Stimulated activated CD4-positive, alpha-beta T cell treated with anti-CD3 and anti-CD28 coated beads, Interleukin-4, amount 100 ng/mL, for 48 hours (primary cell): ENCODE data around the gene SIRT7.
"Not testable (repeated sequence)": the region's sequence is repeated elsewhere in the genome, so short reads cannot be mapped to it uniquely, and the experiment has no call there.

Experiments used
- DNase-seq, 2 donors: peaks; one replicate each; pipeline ENCODE4 v3.0.0-alpha.2; 2020; ENCODE audit warnings: low read depth in 2 of 2

Gene SIRT7

DNA sequence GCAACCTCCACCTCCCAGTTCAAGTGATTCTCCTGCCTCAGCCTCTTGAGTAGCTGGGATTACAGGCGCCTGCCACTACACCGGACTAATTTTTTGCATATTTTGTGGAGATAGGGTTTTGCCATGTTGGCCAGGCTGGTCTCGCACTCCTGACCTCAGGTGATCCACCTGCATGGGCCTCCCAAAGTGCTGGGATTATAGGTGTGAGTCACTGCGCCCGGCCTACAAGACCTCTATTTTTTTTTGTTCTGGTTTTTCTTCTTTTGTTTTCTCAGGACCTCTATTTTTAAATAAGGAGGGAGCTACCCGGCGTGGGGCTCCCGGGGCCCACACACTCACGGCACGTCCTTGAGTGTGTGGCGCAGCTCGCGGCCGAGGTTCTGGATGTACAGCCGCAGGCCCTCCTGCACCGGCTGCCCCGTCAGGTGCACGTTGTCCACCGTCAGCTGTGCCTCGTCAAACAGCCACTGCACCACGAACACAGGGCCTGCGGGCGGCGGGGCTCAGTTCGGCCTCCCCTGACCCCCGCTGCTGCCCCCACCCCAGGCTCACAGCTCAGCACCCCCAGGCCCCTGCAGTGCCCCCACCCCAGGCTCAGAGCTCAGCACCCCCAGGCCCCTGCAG, 37.2 kb upstream of the SIRT7 start:
- no peak for DNase-seq

- no peak for DNase-seq
These were observed 36.4 kb upstream of the SIRT7 start for GRCh38 chr17:81954131-81955057.

GRCh38 chr17:81953443-81953842, 35.5 kb upstream of the SIRT7 start:
- not testable (repeated sequence) for DNase-seq

DNA sequence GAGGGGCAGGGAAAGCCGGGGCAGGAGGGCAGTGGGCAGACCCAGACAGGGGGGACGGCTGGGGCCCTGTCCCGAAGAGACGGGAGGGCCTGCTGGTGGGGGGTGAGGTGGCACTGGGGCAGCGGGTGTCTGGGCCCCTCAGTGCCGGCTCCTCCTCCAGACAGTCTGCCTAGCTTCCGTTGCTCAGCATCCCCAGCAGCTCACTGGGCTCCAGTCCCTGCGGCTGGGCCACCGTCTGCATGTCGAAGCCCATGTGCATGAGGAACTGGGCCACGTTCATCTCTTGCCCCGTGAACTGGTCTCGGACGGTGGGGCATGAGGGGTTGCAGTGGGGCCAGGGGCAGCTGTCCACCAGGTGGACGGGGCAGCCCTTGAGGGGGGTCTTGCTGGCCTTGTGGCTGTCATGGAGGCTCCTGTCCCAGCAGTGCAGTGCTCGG, 34.8 kb upstream of the SIRT7 start:
- DNase-seq: no peak

- no peak for DNase-seq
These were observed 34.1 kb upstream of the SIRT7 start for GRCh38 chr17:81951785-81952684.

- no peak for DNase-seq
These were observed 32.5 kb upstream of the SIRT7 start for GRCh38 chr17:81950501-81950900.

- no peak for DNase-seq
These were observed 30.8 kb upstream of the SIRT7 start for GRCh38 chr17:81948635-81949378.

GRCh38 chr17:81947189-81947588, 29.2 kb upstream of the SIRT7 start, which contains the start of gene MYADML2:
MYADML2 (minus strand) TSS chr17:81947233; CDS start chr17:81941741, 5,492 bp downstream.
- DNase-seq: no peak

DNA sequence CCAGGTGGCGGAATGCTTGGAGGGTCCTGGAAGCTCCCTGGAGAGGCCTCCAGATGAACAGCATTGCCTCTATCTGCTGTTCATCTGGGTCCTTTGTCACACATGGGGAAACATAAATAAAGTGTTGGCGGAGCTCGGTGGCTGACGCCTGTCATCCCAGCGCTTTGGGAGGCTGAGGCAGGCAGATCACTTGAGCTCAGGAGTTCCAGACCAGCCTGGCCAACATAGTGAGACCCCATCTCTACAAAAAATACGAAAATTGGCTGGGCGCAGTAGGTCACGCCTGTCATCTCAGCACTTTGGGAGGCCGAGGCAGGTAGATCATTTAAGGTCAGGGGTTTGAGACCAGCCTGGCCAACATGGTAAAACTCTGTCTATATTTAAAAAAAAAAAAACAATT, 26.9 kb upstream of the SIRT7 start:
- DNase-seq: no peak

- DNase-seq: no peak
These were observed 24.2 kb upstream of the SIRT7 start for GRCh38 chr17:81942167-81942553.

DNA sequence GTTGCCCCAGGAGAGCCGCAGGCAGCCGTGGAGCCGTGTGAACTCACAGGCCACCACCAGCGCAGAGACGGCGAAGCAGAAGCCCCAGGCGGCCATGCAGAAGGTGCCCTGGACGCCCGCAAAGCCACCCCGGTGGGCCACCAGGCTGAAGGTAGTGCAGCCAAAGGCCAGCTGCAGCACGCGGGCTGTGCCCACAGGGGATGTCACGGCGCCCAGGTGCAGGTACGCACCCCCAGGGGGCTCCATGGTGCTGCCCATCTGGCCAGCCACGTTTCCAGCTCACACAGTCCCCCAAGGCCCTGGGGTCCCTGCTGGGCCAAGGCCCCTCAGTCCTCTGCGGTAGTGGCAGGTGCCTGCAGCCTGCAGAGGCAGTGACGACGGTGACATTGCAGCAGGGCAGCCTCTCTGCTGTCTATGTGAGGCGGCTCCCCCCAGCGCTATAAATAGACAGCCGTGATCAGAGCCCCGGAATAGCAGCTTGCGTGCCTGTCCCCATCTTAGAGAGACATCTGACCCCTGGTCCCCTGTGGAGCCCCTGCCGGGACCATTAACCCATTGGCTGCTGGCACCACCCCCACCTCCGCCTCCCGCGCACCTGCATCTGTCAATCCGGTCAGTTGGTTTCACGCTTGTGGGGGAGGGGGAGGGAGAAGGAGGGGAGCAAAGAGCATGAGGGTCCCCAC, 23.6 kb upstream of the SIRT7 start:
- DNase-seq: no peak

DNA sequence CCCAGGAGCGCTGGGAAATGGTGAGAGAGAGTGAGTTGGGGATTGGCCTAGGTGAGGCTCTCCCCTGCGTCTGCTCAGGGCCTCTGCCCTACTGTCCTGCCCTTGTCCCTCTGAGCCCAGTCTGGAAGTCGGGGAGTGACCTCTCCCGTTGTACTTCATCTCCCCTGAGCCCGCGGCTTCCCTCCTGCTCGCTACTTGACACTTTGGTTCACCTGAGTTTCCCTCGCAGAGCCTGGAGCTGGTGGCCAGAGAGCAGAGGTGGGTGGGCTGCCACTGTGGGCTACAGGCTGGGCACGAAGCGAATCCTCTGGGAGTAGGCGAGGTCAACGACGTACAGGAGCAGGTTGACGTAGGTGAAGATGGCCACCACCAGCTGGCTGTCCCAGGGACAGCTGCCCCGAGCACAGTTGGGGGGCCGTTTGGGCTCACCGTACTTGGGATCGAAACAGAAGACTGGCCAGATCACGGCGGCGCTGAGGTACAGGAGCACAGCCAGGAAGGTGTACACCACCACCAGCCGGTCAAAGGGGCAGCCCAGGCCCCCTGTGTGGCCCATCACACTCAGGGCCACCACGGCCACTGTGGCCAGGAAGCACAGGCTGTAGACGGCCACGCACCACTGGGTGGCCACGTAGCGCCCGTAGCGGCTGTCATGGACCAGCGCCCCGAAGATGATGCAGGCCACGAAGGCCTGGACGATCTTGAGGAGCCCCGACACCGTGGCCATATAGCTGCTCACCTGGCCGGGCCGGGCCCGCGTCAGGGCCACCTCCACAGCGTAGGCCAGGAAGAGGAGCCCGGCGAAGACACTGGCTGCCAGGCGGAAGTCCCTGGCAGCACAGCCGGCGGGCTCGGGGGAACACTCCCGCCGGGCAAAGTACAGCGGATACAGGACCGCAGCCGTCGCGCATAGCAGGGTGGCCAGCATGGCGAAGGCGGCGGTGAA, 22.8 kb upstream of the SIRT7 start:
- DNase-seq: no peak

DNA sequence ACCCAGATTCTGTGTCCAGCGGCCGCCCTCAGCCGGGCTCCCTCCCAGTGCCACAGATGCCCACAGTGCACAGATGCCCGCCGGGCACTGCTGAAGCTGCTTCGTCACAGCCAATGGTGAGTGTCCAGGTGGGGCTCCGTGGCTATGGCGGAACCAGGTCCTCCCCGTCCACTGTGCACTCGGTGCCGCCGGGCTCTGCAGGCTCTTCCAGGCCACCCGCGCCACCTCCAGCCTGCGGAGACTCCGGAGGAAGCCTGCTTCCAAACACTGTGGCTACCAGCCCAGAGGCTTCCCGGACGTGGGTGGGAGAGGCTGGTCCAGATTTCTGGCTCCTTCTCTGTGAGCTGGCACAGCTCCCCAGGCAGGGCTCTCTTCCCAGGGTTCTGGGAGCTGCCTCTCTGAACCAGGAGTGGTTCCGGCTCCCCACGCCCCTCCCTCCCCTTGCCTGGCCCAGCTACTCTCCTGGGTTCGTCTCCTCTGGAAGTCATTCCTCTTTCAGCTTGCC, 22.0 kb upstream of the SIRT7 start:
- DNase-seq: no peak

- DNase-seq: no peak
These were observed 21.2 kb upstream of the SIRT7 start for GRCh38 chr17:81939218-81939617.

- DNase-seq: no peak
These were observed 17.7 kb upstream of the SIRT7 start for GRCh38 chr17:81935709-81936084.

DNA sequence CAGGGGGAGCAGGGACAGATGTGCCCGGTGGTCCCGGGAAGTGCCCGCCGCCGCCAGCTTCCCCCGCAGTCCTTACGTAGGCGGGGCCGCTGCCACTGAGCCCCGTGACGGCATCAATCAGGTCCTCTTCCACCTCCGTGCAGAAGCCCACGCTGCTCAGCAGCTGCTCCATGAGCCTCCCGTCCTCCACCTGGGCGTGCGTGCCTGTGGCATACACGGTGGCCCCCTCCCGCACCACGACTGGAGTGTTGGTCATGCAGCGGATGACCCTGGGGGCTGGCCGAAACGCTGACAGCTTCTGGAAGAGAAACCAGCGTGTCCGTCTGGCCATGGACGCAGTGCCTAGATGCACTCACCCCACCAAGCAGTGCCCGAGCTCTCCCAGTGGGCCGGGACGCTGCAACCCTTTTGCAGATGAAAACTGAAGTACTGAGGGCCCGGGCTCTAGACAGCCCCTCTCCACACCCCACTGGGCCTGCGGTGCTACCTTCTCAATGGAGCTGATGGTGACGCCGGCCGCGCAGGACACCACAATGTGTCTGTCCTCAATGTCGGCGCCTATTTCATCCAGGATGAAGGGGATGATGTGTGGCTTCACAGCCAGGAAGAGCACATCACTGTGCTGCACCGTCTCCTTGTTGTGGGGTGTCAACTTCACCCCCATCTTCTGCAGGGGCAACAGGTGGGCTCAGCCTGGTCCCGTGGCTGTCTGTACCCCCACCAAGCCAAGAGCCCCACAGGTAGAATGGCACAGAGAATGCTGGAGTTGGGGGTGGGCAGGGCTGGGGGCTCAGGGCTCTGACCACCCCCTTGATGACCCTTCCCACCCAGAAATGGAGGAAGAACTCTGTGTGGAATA, 17.1 kb upstream of the SIRT7 start:
- DNase-seq: no peak

DNA sequence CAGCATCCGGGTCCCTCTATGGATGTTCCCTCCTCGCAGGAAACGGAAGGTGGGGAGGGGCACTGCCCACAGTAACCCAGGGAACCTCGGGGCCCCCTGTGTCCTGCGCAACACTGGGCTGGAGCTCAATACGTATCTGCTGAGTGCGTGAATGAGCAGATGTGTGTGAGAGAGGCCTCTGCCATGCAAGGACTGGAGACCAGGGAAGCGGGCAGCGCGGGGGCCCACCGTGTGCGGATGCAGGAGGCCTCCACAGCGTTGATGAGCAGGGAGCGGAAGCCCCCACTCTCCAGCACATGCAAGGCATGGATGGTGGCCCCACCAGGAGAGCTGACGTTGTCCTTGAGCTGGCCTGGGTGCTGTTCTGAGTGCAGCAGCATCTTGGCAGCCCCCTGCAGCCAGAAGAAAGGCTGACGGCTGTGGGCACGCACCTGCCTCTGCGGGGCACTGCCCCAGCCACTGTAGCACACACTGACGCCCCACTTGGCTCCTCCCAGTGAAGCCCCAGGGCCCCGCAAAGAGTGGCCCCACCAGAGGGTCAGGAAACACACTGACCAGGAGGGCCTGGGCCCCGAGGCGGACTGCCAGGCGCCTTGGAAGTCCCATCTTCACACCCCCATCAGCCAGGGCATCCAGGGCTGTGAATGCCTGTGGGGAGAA, 16.3 kb upstream of the SIRT7 start:
- DNase-seq: no peak

GRCh38 chr17:81933178-81933699, 15.3 kb upstream of the SIRT7 start:
- no peak for DNase-seq
